OCI-LY7 (cell line): ENCODE data around the gene COL2A1. TPM values are rescaled to one million over a fixed set of nuclear protein-coding genes. Genes with fewer than 3 reads are reported as not detected.

Source experiments
- BruUV-seq: library from RNA; stranded (reverse); fragments of 400-500 nt; replicated peaks from 2 replicates; lab custom pipeline; 2021; lab: Mats Ljungman, UMichigan
- CTCF ChIA-PET: fragments of 300-600 bp; sonication (Branson Sonifier 250); formaldehyde crosslinking; loops from one replicate; lab custom pipeline; 2022; ENCODE audit warnings: antibody characterized with exemption; ENCODE audit not compliant: unreplicated experiment; lab: Charles Lee
- POLR2A ChIA-PET: fragments of 300-600 bp; sonication (Branson Sonifier 250); formaldehyde crosslinking; loops from one replicate; lab custom pipeline; 2022; ENCODE audit warnings: antibody characterized with exemption; lab: Charles Lee
- DNase-seq: peaks from one replicate; pipeline ENCODE4 v3.0.0-alpha.2; 2015; ENCODE audit warnings: low spot score
- H2AFZ ChIP-seq: fragments of 200-600 bp; sonication (generic), shearing (Covaris generic); 2 replicates; pipeline ENCODE4 v1.6.1; 2014; ENCODE audit warnings: mild to moderate bottlenecking, antibody characterized with exemption, low read length, moderate library complexity
- H3K27ac ChIP-seq: fragments of 200-600 bp; sonication (generic); 2 replicates; pipeline ENCODE4 v1.5.1; 2014; ENCODE audit warnings: mixed run types, low read depth, mild to moderate bottlenecking, moderate library complexity, low read length, inconsistent platforms; ENCODE audit not compliant: poor library complexity, severe bottlenecking
- H3K36me3 ChIP-seq: fragments of 200-600 bp; sonication (generic); 2 replicates; pipeline ENCODE4 v1.6.1; 2014; ENCODE audit warnings: mild to moderate bottlenecking, antibody characterized with exemption, low read length, moderate library complexity, mixed read lengths; ENCODE audit not compliant: insufficient read depth
- H3K4me1 ChIP-seq: fragments of 200-600 bp; sonication (generic); 2 replicates; pipeline ENCODE4 v1.5.1; 2014; ENCODE audit warnings: mild to moderate bottlenecking, low read length; ENCODE audit not compliant: insufficient read depth, poor library complexity, severe bottlenecking
- H3K4me2 ChIP-seq: fragments of 200-600 bp; sonication (generic); 2 replicates; pipeline ENCODE4 v1.6.1; 2014; ENCODE audit warnings: mild to moderate bottlenecking, low read length
- H3K4me3 ChIP-seq: fragments of 200-600 bp; sonication (generic); 2 replicates; pipeline ENCODE4 v1.5.1; 2014; ENCODE audit warnings: mild to moderate bottlenecking, low read depth, low read length; ENCODE audit not compliant: poor library complexity, severe bottlenecking
- H3K79me2 ChIP-seq: fragments of 200-600 bp; sonication (generic); 2 replicates; pipeline ENCODE4 v1.6.1; 2016; ENCODE audit warnings: low read depth, mild to moderate bottlenecking, low read length, moderate library complexity, mixed read lengths; ENCODE audit not compliant: insufficient read depth
- H3K9me2 ChIP-seq: fragments of 200-600 bp; sonication (generic); 2 replicates; pipeline ENCODE4 v1.6.1; 2016; ENCODE audit warnings: mild to moderate bottlenecking, low read length, mixed read lengths; ENCODE audit not compliant: insufficient read depth
- H3K9me3 ChIP-seq: fragments of 200-600 bp; sonication (generic); 2 replicates; pipeline ENCODE4 v1.6.1; 2014; ENCODE audit warnings: mild to moderate bottlenecking, mixed run types, low read length, mixed read lengths
- H4K20me1 ChIP-seq: fragments of 200-600 bp; sonication (generic); 2 replicates; pipeline ENCODE4 v1.6.1; 2014; ENCODE audit warnings: mild to moderate bottlenecking, antibody characterized with exemption, low read length, moderate library complexity, mixed read lengths; ENCODE audit not compliant: insufficient read depth
- CTCF ChIP-seq: fragments of 200-600 bp; sonication (generic); conservative IDR thresholded peaks from 2 replicates; pipeline ENCODE4 v1.5.1; 2014; ENCODE audit warnings: mild to moderate bottlenecking, antibody characterized with exemption, low read length, moderate library complexity, mixed read lengths
- EZH2phosphoT487 ChIP-seq: fragments of 200-600 bp; sonication (generic); IDR thresholded peaks from 2 replicates; pipeline ENCODE4 v1.6.1; 2018; ENCODE audit warnings: low read depth, borderline replicate concordance, mild to moderate bottlenecking, mixed run types, antibody characterized with exemption, low read length, moderate library complexity, mixed read lengths
- intact Hi-C: fragments of 100-400 bp; cut with micrococcal nuclease; formaldehyde crosslinking; loops from one replicate; pipeline ENCODE4 v1.10.0; 2022; ENCODE audit not compliant: unreplicated experiment
- total RNA-seq, 2 experiments: library from RNA; depleted of rRNA in 1 of 2; stranded (reverse); fragments of >200 nt in 1 of 2; shearing (Covaris generic) in 1 of 2; gene quantifications; 2 replicates each; pipeline ENCODE4 v1.2.3, GENCODE V29; 2014 to 2022

COL2A1 gene
- total RNA-seq, 2 experiments from 2014 or later = 0.08 TPM; not detected in 1

GRCh38 chr12:48019639-48020265 lies 15.5 kb upstream of the COL2A1 start:
- no peak for DNase-seq
- no peaks in the 10 kb centered on the region for H3K9me3 ChIP-seq
- intact Hi-C loops = no loop called here
- H3K36me3 ChIP-seq = no peaks in the 10 kb centered on the region
- H3K4me3 ChIP-seq = no peak overlapping the region
- no peaks in the 10 kb centered on the region for H3K79me2 ChIP-seq
- H3K27ac ChIP-seq = no peak overlapping the region
- BruUV-seq = no TSS peak
- H3K9me2 ChIP-seq = no peaks in the 10 kb centered on the region
- no peak overlapping the region for H2AFZ ChIP-seq
- no peak for TF ChIP-seq CTCF
- no peak for TF ChIP-seq EZH2phosphoT487
- CTCF ChIA-PET = no interaction called here
- POLR2A ChIA-PET = interaction anchor here (0.6 kb wide), 1 partner anchor 33 kb away, joined by 4 read pairs; no protein-coding TSS in a partner anchor
- H3K4me1 ChIP-seq = no peaks in the 10 kb centered on the region
- no peak overlapping the region for H3K4me2 ChIP-seq
- H4K20me1 ChIP-seq = no peaks in the 10 kb centered on the region

- ChIA-PET POLR2A (no interaction called here), CTCF (no interaction called here)
- no peak overlapping the region for H3K4me2 ChIP-seq
- no peak for DNase-seq
- intact Hi-C loops = no loop called here
- no peak overlapping the region for H3K27ac ChIP-seq
- BruUV-seq = no TSS peak
- no peak overlapping the region for H3K4me3 ChIP-seq
- no peaks in the 10 kb centered on the region for H3K36me3 ChIP-seq
- no peaks in the 10 kb centered on the region for H3K9me2 ChIP-seq
- no peaks in the 10 kb centered on the region for H3K79me2 ChIP-seq
- H2AFZ ChIP-seq = no peak overlapping the region
- no peaks in the 10 kb centered on the region for H3K9me3 ChIP-seq
- H3K4me1 ChIP-seq = no peaks in the 10 kb centered on the region
- no peaks in the 10 kb centered on the region for H4K20me1 ChIP-seq
- TF ChIP-seq EZH2phosphoT487 (no peak), CTCF (no peak)
These were observed 14.3 kb upstream of the COL2A1 start for GRCh38 chr12:48018618-48018995.

- CTCF ChIA-PET = interaction anchor here (0.6 kb wide), 2 partner anchors 67 to 182 kb away, joined by 3 to 5 read pairs; no protein-coding TSS in a partner anchor
- intact Hi-C loops = no loop called here
- H3K9me2 ChIP-seq = no peaks in the 10 kb centered on the region
- no peaks in the 10 kb centered on the region for H3K36me3 ChIP-seq
- H4K20me1 ChIP-seq = no peaks in the 10 kb centered on the region
- H3K9me3 ChIP-seq = no peaks in the 10 kb centered on the region
- H3K4me1 ChIP-seq = no peaks in the 10 kb centered on the region
- no peak overlapping the region for H3K4me2 ChIP-seq
- H3K79me2 ChIP-seq = no peaks in the 10 kb centered on the region
- POLR2A ChIA-PET = no interaction called here
- no peak overlapping the region for H2AFZ ChIP-seq
- BruUV-seq = no TSS peak
- TF ChIP-seq CTCF = no peak
- TF ChIP-seq EZH2phosphoT487 = no peak
- H3K27ac ChIP-seq = no peak overlapping the region
- no peak overlapping the region for H3K4me3 ChIP-seq
- no peak for DNase-seq
These were observed 13.8 kb upstream of the COL2A1 start for GRCh38 chr12:48017921-48018617.
